DMS79 treated with DMSO at 0.1 percent for 48 hours (cell line): ENCODE results near the gene CCDC82.
A peak's percentile ranks its signal among the peaks of the same experiment; 100 is the strongest.

Experiments used
- DNase-seq: peaks from one replicate; lab custom pipeline; 2025; lab: John Stamatoyannopoulos, UW

The CCDC82 gene

GRCh38 chr11:96306933-96307775, 82.6 kb downstream of the CCDC82 start:
- DNase-seq, result peak; percentile 97

GRCh38 chr11:96306600-96306932, 83.1 kb downstream of the CCDC82 start:
- peak; percentile 76 for DNase-seq

GRCh38 chr11:96306071-96306470, 83.6 kb downstream of the CCDC82 start:
- no peak for DNase-seq

- no peak for DNase-seq
Measured at GRCh38 chr11:96303980-96304379, 85.7 kb downstream of the CCDC82 start.

- no peak for DNase-seq
Measured at GRCh38 chr11:96303064-96303463, 86.6 kb downstream of the CCDC82 start.
